Endothelial cell of umbilical vein (primary cell): ENCODE measurements around the gene PDE11A.

ENCODE experiments used
- CTCF ChIP-seq, 2 donors: IDR thresholded peaks; 1 replicate in 1 of 2; 2 replicates in 1 of 2; pipeline ENCODE4 v1.5.1; 2011; ENCODE audit warnings: low read length in 2 of 2, mild to moderate bottlenecking in 2 of 2, moderate library complexity in 2 of 2, control low read depth in 1 of 2, inconsistent platforms in 1 of 2, low read depth in 1 of 2; ENCODE audit not compliant: insufficient read depth in 1 of 2; ENCODE audit errors: extremely low read depth in 1 of 2
- EZH2 ChIP-seq: IDR thresholded peaks from 2 replicates; pipeline ENCODE4 v1.6.1; 2012; ENCODE audit warnings: borderline replicate concordance, low read depth, mild to moderate bottlenecking, moderate library complexity, low read length, inconsistent platforms; ENCODE audit not compliant: severe bottlenecking
- MAX ChIP-seq: IDR thresholded peaks from 2 replicates; pipeline ENCODE4 v1.6.1; 2011; ENCODE audit not compliant: insufficient read depth, insufficient read length
- POLR2A ChIP-seq: IDR thresholded peaks from 2 replicates; pipeline ENCODE4 v1.6.1; 2012; ENCODE audit warnings: low read depth, mild to moderate bottlenecking, control low read depth, low read length
- POLR2AphosphoS5 ChIP-seq: IDR thresholded peaks from 2 replicates; pipeline ENCODE4 v1.6.1; 2012; ENCODE audit warnings: low read depth, mild to moderate bottlenecking, control low read depth, low read length, moderate library complexity; ENCODE audit not compliant: insufficient read depth

GRCh38 chr2:178059111-178059510 lies 13.5 kb downstream of the PDE11A start:
- TF ChIP-seq CTCF (IDR thresholded peaks at IDR 0.05; ENCODE audit: extremely low read depth in 1 of 2, insufficient read depth in 1 of 2, low read depth in 1 of 2, low read length in 2 of 2) = no peak
- no peak for TF ChIP-seq POLR2A
- TF ChIP-seq POLR2AphosphoS5 = no peak
- TF ChIP-seq MAX = no peak
- TF ChIP-seq EZH2 = no peak
